Gastroesophageal sphincter (tissue), 3 donors: Measurements from ENCODE around the gene DPP7.

Experiments
- CTCF ChIP-seq, 4 experiments: fragments of 200-600 bp in 2 of 4; fragments of 450-650 bp in 2 of 4; sonication (generic) in 1 of 4; IDR thresholded peaks; one replicate each; pipeline ENCODE4 v1.5.1; 2017 to 2019; ENCODE audit warnings: antibody characterized with exemption in 4 of 4, mild to moderate bottlenecking in 2 of 4, moderate library complexity in 2 of 4
- EP300 ChIP-seq: sonication (generic); formaldehyde crosslinking; IDR thresholded peaks from one replicate; pipeline ENCODE4 v1.6.1; 2017; ENCODE audit warnings: antibody characterized with exemption, mild to moderate bottlenecking
- POLR2A ChIP-seq, 2 donors: fragments of 450-650 bp; IDR thresholded peaks; one replicate each; pipeline ENCODE4 v1.6.1; 2017; ENCODE audit warnings: antibody characterized with exemption in 2 of 2, mild to moderate bottlenecking in 2 of 2, moderate library complexity in 1 of 2
- POLR2AphosphoS5 ChIP-seq: sonication (generic); formaldehyde crosslinking; IDR thresholded peaks from one replicate; pipeline ENCODE4 v1.6.1; 2017; ENCODE audit warnings: antibody characterized with exemption

GRCh38 chr9:137116027-137116507, 1.5 kb upstream of the DPP7 start:
- no peak for TF ChIP-seq EP300
- TF ChIP-seq POLR2A (IDR thresholded peaks at IDR 0.05): no peak
- TF ChIP-seq CTCF (IDR thresholded peaks at IDR 0.05): no peak
- TF ChIP-seq POLR2AphosphoS5: no peak
